SKM-1 treated with dmso at 0.1 percent for 144 hours (cell line): ENCODE results near the gene ABLIM2.

Source experiments
- DNase-seq: peaks from one replicate; lab custom pipeline; 2025; ENCODE audit not compliant: unreplicated experiment; lab: John Stamatoyannopoulos, UW

Gene ABLIM2

DNA sequence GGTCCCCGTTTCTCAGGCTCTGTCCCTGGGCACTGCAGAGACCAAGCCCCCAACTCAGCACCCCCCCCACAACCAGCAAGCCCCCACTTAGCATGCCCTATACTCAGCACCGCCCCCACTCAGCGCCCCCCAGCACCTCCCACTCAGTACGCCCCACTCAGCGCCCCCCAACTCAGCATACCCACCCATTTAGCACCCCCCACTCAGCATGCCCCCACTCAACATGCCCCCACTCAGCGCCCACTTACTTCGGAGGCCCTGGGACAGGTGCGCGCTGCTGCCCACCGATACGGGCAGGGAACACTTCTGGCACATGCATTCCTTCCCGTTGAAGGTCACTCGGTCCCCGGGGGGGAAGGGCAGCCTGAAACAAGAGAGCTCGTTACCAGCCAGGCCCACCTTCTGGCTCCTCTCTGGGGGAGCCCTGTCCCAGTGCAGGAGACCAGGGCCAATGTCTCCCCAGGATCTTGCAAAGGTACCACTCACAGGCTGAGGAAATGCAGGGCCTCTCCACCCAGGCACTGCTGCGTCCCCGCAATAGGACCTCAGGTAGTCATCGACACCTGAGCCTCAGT, 70.6 kb downstream of the ABLIM2 start:
- no peak for DNase-seq

DNA sequence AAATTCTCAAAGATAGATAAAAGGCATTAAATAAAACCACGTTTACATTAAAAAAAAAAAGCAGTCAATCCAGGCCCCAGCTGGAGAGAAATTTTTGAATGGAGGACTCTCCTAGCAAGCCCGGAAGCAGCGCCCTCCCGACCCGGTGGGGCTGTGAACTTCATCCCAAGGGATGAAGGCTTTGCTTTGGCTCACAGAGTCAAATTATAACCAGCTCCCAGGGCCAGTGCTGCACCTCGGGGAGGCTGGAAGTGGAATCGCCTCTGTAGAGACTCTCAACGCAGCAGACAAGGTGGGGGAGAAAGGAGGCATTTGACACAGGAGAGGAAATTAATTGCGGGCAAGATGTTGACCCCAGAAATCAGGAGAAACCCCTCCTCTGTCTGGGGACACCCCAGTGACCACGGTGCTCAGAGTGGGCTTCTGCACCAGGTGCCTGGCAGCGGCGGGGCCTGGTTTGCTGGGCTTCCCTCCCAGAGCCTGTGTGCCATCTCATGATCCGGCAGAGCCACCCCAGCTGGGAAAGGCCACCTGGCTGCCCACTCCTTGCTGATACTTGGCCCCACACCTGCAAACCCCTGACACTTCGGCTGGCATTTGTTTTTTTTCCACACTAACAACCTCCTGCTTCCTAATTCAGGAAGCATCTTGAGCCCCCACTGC, 71.7 kb downstream of the ABLIM2 start:
- DNase-seq: no peak

DNA sequence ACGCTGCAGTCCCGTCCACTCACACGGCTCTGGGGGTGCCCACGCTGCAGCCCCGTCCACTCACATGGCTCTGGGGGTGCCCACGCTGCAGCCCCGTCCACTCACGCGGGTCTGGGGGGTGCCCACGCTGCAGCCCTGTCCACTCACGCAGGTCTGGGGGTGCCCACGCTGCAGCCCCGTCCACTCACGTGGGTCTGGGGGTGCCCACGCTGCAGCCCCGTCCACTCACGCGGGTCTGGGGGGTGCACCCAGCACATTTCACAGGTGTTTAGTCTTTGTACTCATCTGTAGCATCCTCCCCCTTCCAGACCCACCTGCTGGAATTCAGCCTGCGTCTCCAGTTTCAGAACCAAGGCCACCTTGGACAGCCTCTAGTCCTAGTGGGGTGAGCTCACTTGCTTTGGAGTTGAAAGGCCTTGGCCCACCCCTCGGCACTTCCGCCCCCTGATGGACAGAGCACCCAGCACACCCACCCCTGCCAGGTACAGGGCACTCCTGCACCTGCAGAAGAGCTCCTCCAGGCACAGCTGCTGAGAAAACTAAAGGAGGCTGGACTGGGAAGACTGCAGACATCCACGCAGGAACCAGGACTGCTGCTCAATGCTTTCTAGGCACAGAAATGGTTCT, 73.0 kb downstream of the ABLIM2 start:
- no peak for DNase-seq

DNA sequence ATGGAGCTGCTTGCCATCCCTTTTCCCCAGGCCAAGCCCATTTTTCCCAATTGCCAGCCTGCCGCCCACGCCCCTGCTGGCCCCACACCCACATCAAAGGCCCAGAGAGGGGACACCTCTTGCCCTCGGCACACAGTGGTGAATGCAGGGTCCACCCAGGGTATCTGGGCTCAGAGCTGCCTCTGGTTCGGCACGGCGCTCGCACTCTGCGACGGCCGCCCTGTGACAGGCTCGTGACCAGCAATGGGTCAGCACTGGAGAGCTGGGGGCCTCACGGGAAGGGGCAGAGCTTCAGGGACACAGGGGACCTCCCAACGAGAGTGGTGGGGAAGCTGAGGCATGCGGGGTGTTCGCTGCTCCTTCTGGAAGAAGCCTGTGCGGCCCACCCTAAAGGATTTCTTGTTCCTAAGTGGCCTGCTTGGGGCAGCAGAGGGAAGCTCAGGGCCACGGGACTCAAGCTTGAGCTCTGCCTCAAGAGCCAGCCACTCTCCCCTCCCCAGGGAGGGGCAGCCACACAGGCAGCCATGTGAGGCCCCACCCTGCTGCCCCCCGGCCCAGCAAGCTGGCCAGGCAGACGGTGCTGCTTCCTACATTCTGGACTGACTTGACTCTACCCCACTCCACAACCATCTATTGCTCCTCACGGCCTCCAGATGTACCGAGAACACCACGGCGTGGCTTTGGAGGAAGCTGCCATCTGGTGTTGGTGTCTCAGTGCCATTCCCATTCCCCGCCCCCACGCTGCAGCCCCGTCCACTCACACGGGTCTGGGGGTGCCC, 73.7 kb downstream of the ABLIM2 start:
- no peak for DNase-seq

DNA sequence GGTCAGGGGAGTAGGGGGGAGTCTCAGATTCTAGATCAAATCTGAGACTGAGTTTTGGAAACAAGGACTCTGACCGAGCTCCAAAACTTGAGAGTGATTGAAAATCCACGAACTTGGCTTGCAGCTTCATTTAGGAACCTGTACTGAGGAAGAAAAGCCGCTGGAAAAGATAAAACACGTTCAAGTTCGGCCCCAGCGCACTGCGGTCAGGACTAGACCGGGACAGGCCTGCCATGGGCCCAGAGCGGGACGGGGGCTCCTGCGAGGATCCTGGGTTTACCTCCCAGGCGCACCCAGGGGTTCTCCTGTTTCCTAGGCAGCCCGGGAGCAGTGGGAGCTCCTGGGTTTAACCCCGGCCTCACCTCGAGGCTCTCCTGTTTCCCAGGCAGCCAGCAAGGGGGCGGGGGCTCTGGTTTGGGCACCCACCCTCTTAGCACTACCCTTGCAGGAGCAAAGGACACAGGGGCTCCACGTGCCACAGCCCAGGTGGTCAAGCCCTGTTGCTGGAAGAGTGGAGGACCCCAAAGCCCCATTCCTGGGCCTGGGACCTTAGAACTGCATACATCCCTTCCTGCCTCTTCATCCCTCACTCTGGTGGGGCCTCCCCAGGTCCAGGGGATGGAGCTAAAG, 74.5 kb downstream of the ABLIM2 start:
- DNase-seq: no peak

DNA sequence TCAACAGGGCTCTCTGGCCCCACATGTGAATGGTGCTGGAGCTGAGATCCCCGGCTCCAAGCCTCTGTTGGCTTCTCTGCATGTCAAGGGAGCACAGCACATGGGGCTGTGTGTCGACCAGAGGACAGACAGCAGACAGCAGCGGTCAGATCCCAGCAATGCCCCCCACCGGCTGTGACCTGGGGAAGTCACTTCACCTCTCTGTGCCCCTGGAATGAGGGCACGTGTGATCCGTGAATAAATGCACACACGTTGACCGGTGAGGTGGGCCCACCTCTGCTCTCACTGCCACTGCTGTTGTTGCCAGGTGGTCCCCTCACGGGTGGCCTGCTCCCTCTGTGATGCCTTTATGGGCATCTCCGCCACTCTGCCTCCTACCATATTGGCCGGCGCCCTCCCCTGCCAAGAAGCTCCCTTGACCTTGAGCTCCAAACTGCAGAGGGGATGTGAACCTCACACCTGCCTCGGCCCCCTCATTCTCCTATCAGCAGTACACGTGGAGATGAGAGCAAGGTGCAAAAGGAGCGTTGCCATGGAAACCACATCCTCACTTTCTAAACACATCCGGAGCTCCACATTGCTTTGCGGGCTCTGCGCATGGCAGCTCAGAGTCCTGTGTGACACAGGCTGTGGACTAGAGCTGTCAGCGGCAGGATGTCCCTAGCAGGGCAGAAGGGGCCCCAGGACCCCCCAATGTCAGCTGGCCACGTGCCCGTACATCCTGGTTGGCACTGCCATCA, 75.4 kb downstream of the ABLIM2 start:
- no peak for DNase-seq

DNA sequence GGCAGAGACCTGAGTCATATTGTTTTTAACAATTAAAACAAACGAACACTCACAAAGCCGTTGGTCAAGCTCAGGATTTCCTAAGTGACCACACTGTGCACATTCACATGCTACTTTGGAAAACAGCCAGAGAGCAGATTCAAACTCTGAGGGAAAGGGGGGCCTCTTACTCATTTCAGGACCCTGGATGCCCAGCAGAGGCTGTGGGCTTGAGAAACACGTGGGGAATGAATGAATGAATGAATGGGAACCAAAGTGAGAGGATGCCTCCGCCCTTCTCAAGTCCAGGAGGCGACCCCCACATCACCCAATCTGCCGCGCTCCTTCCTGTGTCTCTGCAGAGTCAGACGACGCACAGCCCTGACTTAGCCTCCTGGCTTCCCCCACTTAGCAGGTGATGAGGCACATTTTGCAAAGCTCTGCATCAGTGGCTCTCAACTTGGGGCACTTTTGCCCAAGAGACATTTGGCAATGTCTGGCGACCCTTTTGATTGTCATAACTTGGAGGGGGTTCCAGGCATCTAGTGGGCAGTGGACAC, 76.0 kb downstream of the ABLIM2 start:
- DNase-seq: no peak

DNA sequence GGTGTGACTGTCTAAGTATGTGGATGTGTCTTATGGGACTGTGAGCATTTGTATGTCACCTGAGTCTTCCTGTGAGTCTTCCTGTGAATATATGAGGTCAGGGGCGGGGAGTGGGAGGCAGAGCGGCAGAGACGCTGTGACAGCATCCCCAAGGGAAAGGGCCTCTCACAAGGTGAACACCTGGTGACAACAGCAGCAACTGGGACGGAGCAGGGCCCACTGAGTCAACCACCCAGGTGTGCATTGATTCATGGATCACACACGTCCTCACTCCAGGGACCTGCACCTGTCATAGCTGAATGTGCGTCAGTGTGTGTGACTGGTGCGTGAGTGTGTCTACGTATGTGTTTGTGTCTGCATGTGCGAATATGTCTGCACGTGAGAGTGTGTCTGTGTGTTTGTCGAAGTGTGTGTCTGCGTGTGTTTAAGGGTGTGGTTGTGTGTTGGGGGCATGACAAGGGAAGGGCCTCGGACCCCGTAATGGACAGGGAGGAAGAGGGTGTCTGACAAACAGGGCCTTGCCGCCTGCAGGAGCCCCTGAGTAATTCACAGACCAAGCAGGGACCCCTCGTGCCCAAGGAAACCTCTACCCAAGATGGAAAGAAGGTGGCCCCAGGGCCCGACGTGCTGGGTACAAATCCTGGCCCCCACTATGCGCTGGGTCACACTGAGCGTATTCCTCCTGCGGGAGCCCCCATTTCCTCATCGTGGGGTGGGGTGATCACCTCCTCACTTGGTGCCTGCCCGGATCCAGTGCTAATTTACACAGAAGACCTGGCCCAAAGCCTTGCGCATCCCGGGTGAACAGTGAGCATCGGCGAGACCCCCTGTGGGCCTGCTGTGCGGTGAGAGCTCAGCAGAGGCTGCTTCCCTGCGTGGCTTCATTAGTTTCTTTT, 76.7 kb downstream of the ABLIM2 start:
- DNase-seq: no peak

DNA sequence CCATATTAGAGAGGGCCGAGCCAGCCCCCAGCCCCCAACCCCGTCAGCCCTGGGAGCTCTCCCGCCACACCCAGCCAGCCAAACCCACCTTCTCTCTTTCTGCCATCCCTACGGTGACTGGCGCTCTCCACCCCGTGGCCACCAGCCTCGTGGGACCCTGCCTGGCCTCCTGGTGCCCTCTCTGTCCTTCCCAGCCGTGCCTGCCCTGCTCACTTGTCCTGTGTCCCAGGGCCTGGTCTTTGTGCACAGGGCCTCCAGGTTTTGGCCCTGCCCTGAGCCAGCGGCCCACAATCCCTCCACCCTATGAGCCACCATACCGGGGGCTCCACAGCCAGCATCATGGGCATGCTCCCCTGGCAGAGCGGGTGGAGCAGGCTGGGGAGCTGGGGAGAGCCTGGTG, 77.4 kb downstream of the ABLIM2 start:
- DNase-seq: no peak

DNA sequence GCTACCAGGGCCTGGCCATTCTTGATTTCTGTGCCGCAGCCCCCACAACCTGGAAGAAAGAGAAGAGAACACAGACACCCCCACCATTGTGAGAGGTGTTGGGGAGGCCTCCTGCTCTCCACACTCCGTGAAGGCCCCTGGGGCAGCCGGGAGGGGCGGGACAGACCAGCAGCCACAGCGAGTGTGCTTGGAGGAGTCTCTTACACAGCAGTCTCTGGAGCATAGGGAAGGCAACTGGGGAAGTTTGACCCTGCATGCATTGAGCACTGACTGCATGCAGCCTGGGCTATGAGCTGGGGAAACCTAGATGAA, 77.9 kb downstream of the ABLIM2 start:
- no peak for DNase-seq

DNA sequence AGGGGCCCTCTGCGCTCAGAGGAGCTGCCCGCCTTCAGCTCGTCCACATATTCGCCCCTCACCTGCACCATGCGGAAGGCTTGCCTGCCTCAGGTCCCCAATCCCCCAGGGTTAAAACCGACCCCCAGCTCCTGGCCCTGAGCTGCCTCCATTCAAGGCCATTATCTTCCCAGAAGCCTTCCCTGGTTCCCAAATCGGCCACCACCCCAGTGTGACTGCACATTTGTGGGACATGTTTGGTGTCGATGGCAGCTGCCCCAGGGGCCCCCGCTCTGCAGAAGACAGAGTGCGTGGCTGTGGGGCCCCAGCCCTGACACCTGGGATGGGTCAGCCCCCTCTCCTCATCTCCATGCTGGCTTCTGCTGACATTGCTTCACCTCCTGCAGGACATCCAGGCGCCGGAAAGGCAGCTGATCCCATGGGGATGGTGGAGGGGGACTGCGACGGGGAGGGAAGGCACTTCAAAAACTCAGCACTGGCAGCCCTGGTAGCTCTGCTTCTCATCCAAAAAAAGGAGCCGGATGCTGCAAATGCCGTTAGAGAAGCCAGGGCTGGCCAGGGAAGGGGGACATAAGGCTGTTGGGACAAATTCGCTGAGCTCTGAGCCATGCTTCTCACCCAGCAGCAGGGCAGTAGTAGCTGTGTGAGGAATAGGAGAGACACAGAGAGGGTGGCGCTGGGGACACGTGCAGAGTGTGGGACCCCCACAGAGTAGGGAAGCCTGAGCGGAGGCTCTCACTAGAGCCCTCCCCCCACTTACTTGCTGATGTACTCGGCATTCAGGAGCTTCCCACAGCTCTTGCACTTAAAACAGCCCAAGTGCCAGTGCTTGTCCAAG, 78.5 kb downstream of the ABLIM2 start:
- no peak for DNase-seq

DNA sequence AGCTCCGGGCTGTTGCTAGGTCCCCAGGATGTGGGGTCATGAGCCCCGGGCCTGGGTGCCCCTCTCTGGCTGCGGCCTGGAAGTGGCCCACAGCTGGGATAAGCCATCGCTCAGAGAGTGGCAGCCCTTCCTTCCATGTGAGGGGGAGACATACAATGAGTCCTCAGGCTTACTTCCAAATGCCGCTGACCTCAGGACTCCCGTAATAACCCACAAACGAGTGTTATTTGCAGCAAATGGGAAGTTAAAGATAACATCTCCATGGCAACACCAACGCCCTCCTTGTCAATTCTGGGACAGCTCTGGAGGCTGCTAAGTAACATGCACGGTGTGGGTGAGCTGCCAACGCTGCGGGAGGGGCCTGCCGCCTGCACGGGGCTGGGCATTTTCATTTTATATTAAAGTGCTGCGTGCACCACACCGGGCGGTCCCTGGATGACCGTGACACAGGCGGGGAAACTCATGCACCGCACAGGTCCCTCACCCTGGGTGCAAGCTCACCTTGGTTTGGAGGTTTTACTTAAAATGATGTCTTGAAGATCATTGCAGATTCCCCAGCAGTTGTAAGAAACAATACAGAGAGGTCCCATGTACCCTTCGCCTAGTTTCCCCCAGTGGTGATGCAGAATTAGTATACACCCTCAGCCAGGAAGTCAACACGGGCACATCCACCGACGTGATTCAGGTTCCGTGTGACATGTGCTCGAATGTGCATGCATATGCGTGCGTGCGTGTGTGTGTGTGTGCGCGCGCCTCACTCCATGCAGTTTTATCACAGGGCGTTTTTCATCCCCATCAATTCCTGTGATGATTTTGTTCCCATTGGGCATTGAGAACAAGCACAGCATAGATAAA, 79.4 kb downstream of the ABLIM2 start:
- peak; percentile 88 for DNase-seq

DNA sequence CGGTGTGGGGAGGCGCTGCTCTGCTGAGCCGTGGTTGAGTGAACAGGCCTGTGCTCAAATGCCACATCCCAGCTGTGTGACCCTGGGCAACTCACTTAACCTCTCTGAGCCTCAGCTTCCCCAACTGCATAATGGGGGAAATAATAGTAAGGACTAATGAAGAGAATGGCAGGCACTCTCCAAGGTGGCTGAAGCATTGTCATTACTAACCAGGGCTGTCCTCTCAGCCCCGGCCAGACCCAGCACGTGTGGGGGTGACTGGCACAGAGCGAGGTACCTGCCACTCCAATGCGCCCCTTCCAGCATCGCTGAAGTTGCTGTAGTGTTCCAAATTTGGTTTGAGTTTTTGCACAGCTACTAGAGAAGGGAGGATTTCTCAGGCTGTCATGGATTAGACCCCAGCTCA, 80.0 kb downstream of the ABLIM2 start:
- DNase-seq: no peak

DNA sequence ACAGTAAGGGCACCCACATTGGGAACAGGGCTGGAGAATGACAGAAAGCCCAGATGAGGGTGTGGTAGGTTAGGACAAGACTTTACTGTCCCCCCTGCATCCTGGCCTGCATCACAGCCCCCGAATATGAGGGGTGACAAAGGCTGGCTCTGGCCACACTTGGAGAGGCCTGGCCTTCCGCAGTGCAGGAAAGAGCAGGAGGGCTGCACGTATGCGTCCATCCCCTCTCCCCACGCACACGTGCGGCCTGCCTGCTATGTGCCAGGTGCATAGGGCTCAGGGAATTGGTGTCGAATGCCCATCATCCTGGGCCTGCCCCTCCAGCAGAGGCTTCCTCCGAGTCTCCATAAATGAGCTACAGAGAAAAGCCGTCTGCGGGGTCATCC, 80.5 kb downstream of the ABLIM2 start:
- DNase-seq: no peak

DNA sequence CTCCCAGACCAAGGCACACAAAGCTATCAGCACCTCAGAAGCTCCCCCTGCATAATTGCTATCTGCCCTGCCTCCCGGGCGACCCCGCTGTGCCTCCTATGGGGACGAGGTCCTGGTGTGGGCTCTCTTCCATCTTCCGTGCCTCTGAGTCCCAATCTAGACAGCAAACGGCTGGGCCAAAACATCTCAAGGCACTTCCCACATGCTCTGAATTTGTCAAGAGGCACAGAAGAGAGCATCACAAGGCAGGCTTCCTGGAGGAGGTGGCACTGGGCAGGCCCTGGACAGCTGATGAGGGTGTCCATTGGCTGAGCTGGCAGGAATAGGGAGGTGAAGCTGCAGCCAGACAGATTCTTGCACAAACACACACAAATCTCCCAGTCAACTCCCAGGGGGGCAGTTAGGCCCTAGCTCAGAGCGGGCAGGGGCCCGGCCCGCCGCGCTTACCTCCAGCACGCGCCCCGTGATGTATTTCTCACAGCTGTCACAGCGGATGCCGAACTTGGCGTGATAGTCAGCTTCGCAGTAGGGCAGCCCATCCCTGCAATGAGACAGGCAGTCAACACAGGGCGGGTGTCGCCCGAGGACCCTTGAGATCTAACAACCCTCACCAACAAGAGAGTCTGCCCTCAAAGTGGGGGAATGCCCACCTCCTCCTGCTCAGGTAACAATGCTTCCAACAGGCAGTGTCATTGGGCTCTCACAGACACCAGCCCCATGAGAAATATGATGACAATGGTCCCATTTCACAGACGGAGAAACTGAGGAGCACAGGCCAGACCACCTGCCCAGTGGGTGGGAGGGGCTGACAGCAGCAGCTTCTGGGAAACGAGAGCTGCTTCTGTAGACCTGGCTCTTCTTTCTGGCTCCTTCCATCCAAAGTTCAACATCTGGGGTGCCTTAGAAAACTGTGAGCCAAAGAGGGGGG, 81.2 kb downstream of the ABLIM2 start:
- no peak for DNase-seq

DNA sequence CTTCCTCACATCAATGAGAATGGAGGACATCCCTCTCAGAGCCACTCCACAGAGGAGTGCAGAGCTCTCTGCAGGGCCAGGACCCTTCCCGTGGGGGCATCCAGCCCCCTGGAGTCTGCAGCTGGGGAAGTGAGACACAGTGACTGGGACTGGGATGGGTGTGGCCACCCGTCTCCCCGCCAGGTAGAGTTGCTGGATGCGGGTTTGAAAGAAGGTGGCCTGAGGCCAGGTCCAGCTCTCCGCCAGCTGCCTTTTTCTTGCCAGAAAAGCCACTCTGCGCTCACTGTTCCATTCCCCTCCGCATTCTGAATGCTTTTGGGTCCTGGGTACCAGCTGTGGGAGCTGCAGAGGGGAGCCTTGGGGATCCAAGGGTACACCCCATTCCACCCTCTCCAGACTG, 82.6 kb downstream of the ABLIM2 start:
- DNase-seq: no peak
